HepG2 (cell line): ENCODE measurements around the gene CCDC85C. TPM values are rescaled to one million over a fixed set of nuclear protein-coding genes. Genes with fewer than 3 reads are reported as not detected.

Source experiments
- CAMTA2 ChIP-seq: sonication (generic); formaldehyde crosslinking; IDR thresholded peaks from 2 replicates; pipeline ENCODE4 v1.4.0; 2020; ENCODE audit warnings: mild to moderate bottlenecking, missing genetic modification reagents, borderline replicate concordance
- E2F1 ChIP-seq: sonication (generic); formaldehyde crosslinking; IDR thresholded peaks from 2 replicates; pipeline ENCODE4 v1.5.0; 2020; ENCODE audit warnings: missing genetic modification reagents
- EZH2 ChIP-seq: conservative IDR thresholded peaks from 2 replicates; pipeline ENCODE4 v1.6.1; 2012; ENCODE audit warnings: mild to moderate bottlenecking, low read depth, low read length, moderate library complexity
- HHEX ChIP-seq: IDR thresholded peaks from 2 replicates; pipeline ENCODE4 v1.6.1; 2016; ENCODE audit warnings: control low read depth
- HIVEP1 ChIP-seq: sonication (generic); formaldehyde crosslinking; IDR thresholded peaks from 2 replicates; pipeline ENCODE4 v1.4.0; 2020; ENCODE audit warnings: mild to moderate bottlenecking, missing genetic modification reagents
- MTA1 ChIP-seq: sonication (generic); formaldehyde crosslinking; IDR thresholded peaks from 2 replicates; pipeline ENCODE4 v1.4.0; 2020; ENCODE audit warnings: missing genetic modification reagents, mild to moderate bottlenecking, borderline replicate concordance
- NCOA2 ChIP-seq: sonication (generic); formaldehyde crosslinking; IDR thresholded peaks from 2 replicates; pipeline ENCODE4 v1.8.0; 2022; ENCODE audit warnings: inconsistent platforms
- NFIB ChIP-seq: sonication (generic); formaldehyde crosslinking; IDR thresholded peaks from 2 replicates; pipeline ENCODE4 v1.9.0; 2021; ENCODE audit warnings: missing genetic modification reagents, mild to moderate bottlenecking, borderline replicate concordance
- NFKBIZ ChIP-seq: IDR thresholded peaks from 2 replicates; pipeline ENCODE4 v1.6.1; 2018; ENCODE audit warnings: missing genetic modification reagents, missing compliant biosample characterization
- SOX13 ChIP-seq, 3 experiments: fragments of 450-650 bp in 1 of 3; sonication (generic) in 1 of 3; formaldehyde crosslinking in 1 of 3; IDR thresholded peaks in 2 of 3; conservative IDR thresholded peaks in 1 of 3; 2 replicates each; pipeline versions ENCODE4 v1.5.0 to v1.6.1; 2016 to 2020; ENCODE audit warnings: antibody characterized with exemption in 1 of 3, mild to moderate bottlenecking in 1 of 3, missing compliant biosample characterization in 1 of 3, missing genetic modification reagents in 1 of 3, moderate library complexity in 1 of 3
- ZNF564 ChIP-seq: sonication (generic); formaldehyde crosslinking; IDR thresholded peaks from 2 replicates; pipeline ENCODE4 v1.8.1; 2023; ENCODE audit warnings: mild to moderate bottlenecking, missing genetic modification reagents
- ZNF816 ChIP-seq: sonication (generic); formaldehyde crosslinking; IDR thresholded peaks from 2 replicates; pipeline ENCODE4 v1.8.0; 2022; ENCODE audit warnings: missing genetic modification reagents, mild to moderate bottlenecking, borderline replicate concordance
- polyA plus RNA-seq, 8 experiments: library from polyadenylated mRNA; depleted of rRNA in 3 of 8; stranded (reverse) in 7 of 8; unstranded in 1 of 8; fragments of >200 nt; fragmentation: Illumina TruSeq in 4 of 8; extraction: Trizol in 4 of 8; gene quantifications; 2 replicates each; pipeline versions ENCODE4 v1.2.1 to v1.2.3, GENCODE V29; 2011 to 2016; ENCODE audit warnings: low read depth in 4 of 8, missing spikeins in 1 of 8, mixed read lengths in 1 of 8; ENCODE audit not compliant: insufficient read depth in 1 of 8
- total RNA-seq, 5 experiments: library from RNA; depleted of rRNA; stranded (reverse); fragments of >200 nt; fragmentation: Illumina TruSeq; extraction: Trizol; gene quantifications; 2 replicates each; pipeline ENCODE4 v1.2.3, GENCODE V29; 2016; ENCODE audit warnings: low read depth in 1 of 5
- TF ChIP-seq, protein P1 (sequence below): sonication (generic); formaldehyde crosslinking; IDR thresholded peaks from 2 replicates; pipeline ENCODE4 v1.4.0; 2020; ENCODE audit warnings: missing genetic modification reagents
- TF ChIP-seq, protein P2 (sequence below): sonication (generic); formaldehyde crosslinking; IDR thresholded peaks from 2 replicates; pipeline ENCODE4 v1.4.0; 2020; ENCODE audit warnings: mild to moderate bottlenecking, missing genetic modification reagents
- TF ChIP-seq, protein P3 (sequence below): sonication (generic); formaldehyde crosslinking; IDR thresholded peaks from 2 replicates; pipeline ENCODE4 v1.9.0; 2022; ENCODE audit warnings: low read depth, missing genetic modification reagents

The CCDC85C gene
- total and polyA plus RNA-seq, 2 of the 13 experiments (the other 11 are each of a cell fraction or from before 2014, with no cell fraction given) = 18.8 to 43.8 TPM

- TF ChIP-seq E2F1 (CRISPR knock-in tag) = no peak
- TF ChIP-seq SOX13 (IDR thresholded peaks at IDR 0.05) = no peak
- TF ChIP-seq SOX13 (CRISPR knock-in tag; conservative IDR thresholded peaks at IDR 0.05 in 1 of 2, IDR thresholded peaks at IDR 0.05 in 1 of 2) = 0 out of 4 replicates have a peak, but pooled peaks of 1 of the 2 experiments have one; percentile 22
- TF ChIP-seq, protein P1, sequence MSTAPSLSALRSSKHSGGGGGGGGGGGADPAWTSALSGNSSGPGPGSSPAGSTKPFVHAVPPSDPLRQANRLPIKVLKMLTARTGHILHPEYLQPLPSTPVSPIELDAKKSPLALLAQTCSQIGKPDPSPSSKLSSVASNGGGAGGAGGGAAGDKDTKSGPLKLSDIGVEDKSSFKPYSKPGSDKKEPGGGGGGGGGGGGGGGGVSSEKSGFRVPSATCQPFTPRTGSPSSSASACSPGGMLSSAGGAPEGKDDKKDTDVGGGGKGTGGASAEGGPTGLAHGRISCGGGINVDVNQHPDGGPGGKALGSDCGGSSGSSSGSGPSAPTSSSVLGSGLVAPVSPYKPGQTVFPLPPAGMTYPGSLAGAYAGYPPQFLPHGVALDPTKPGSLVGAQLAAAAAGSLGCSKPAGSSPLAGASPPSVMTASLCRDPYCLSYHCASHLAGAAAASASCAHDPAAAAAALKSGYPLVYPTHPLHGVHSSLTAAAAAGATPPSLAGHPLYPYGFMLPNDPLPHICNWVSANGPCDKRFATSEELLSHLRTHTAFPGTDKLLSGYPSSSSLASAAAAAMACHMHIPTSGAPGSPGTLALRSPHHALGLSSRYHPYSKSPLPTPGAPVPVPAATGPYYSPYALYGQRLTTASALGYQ (CRISPR knock-in tag) = no peak
- TF ChIP-seq, protein P2, sequence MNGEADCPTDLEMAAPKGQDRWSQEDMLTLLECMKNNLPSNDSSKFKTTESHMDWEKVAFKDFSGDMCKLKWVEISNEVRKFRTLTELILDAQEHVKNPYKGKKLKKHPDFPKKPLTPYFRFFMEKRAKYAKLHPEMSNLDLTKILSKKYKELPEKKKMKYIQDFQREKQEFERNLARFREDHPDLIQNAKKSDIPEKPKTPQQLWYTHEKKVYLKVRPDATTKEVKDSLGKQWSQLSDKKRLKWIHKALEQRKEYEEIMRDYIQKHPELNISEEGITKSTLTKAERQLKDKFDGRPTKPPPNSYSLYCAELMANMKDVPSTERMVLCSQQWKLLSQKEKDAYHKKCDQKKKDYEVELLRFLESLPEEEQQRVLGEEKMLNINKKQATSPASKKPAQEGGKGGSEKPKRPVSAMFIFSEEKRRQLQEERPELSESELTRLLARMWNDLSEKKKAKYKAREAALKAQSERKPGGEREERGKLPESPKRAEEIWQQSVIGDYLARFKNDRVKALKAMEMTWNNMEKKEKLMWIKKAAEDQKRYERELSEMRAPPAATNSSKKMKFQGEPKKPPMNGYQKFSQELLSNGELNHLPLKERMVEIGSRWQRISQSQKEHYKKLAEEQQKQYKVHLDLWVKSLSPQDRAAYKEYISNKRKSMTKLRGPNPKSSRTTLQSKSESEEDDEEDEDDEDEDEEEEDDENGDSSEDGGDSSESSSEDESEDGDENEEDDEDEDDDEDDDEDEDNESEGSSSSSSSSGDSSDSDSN = peak; percentile 57
- TF ChIP-seq ZNF816 (CRISPR knock-in tag) = no peak
- peak; percentile 78 for TF ChIP-seq MTA1 (CRISPR knock-in tag)
- TF ChIP-seq, protein P3, sequence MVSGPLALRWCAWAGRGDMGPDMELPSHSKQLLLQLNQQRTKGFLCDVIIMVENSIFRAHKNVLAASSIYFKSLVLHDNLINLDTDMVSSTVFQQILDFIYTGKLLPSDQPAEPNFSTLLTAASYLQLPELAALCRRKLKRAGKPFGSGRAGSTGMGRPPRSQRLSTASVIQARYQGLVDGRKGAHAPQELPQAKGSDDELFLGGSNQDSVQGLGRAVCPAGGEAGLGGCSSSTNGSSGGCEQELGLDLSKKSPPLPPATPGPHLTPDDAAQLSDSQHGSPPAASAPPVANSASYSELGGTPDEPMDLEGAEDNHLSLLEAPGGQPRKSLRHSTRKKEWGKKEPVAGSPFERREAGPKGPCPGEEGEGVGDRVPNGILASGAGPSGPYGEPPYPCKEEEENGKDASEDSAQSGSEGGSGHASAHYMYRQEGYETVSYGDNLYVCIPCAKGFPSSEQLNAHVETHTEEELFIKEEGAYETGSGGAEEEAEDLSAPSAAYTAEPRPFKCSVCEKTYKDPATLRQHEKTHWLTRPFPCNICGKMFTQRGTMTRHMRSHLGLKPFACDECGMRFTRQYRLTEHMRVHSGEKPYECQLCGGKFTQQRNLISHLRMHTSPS (CRISPR knock-in tag) = peak; percentile 53; the same call in 1 of the 2 replicates
- no peak for TF ChIP-seq NFKBIZ (CRISPR knock-in tag)
- TF ChIP-seq HIVEP1 (CRISPR knock-in tag) = no peak
- no peak for TF ChIP-seq HHEX (CRISPR knock-in tag)
- no peak for TF ChIP-seq ZNF564 (CRISPR knock-in tag)
- TF ChIP-seq CAMTA2 (CRISPR knock-in tag) = no peak
- TF ChIP-seq EZH2 = no peak
- TF ChIP-seq NFIB (CRISPR knock-in tag) = no peak
- TF ChIP-seq NCOA2 (CRISPR knock-in tag) = no peak
Observed at GRCh38 chr14:99602054-99602787, 1.8 kb downstream of the CCDC85C start (continued).
